AG09319 (cell line): ENCODE results near the gene PPP3CB.

Experiments used
- DNase-seq: peaks from one replicate; pipeline ENCODE4 v3.0.0-alpha.2; 2010; ENCODE audit warnings: low read depth; ENCODE audit errors: extremely low read depth
- CTCF ChIP-seq: IDR thresholded peaks from 2 replicates; pipeline ENCODE4 v1.5.1; 2011; ENCODE audit warnings: low read depth, mild to moderate bottlenecking, inconsistent platforms, low read length, moderate library complexity

The PPP3CB gene

GRCh38 chr10:73460897-73461296, 34.9 kb downstream of the PPP3CB start:
- TF ChIP-seq CTCF: no peak
- DNase-seq: no peak

GRCh38 chr10:73459683-73460314, 36.0 kb downstream of the PPP3CB start:
- DNase-seq: no peak
- no peak for TF ChIP-seq CTCF

- no peak for TF ChIP-seq CTCF
- no peak for DNase-seq
These were observed 39.5 kb downstream of the PPP3CB start for GRCh38 chr10:73456187-73456890.

GRCh38 chr10:73449113-73449512, 46.7 kb downstream of the PPP3CB start:
- no peak for DNase-seq
- no peak for TF ChIP-seq CTCF

GRCh38 chr10:73448384-73448783, 47.4 kb downstream of the PPP3CB start:
- TF ChIP-seq CTCF: no peak
- no peak for DNase-seq

GRCh38 chr10:73446926-73447325, 48.9 kb downstream of the PPP3CB start:
- DNase-seq: no peak
- TF ChIP-seq CTCF: no peak

- DNase-seq: no peak
- TF ChIP-seq CTCF: no peak
These were observed 51.4 kb downstream of the PPP3CB start for GRCh38 chr10:73444457-73444856.
